GM19035 (cell line): Measurements from ENCODE around the gene ARHGAP20.
"Not testable (repeated sequence)": the region's sequence is repeated elsewhere in the genome, so short reads cannot be mapped to it uniquely, and the experiment has no call there.

Experiments
- ATAC-seq: cut with Tn5 transposase; IDR thresholded peaks from one replicate; pipeline ENCODE4 v1.9.1; 2021; ENCODE audit not compliant: unreplicated experiment

ARHGAP20 gene

GRCh38 chr11:110619366-110619765 is 92.9 kb downstream of the ARHGAP20 start:
- ATAC-seq = not testable (repeated sequence)

GRCh38 chr11:110614031-110614430 is 98.2 kb downstream of the ARHGAP20 start:
- no peak for ATAC-seq

GRCh38 chr11:110613197-110613918 is 98.9 kb downstream of the ARHGAP20 start:
- ATAC-seq = no peak

- no peak for ATAC-seq
Measured at GRCh38 chr11:110606415-110606814, 105.8 kb downstream of the ARHGAP20 start.

- ATAC-seq = no peak
Measured at GRCh38 chr11:110601936-110602335, 110.3 kb downstream of the ARHGAP20 start.

GRCh38 chr11:110600322-110600721 is 111.9 kb downstream of the ARHGAP20 start:
- no peak for ATAC-seq

GRCh38 chr11:110599207-110599606 is 113.0 kb downstream of the ARHGAP20 start:
- no peak for ATAC-seq

GRCh38 chr11:110598725-110599124 is 113.5 kb downstream of the ARHGAP20 start:
- no peak for ATAC-seq

GRCh38 chr11:110587972-110588371 is 124.3 kb downstream of the ARHGAP20 start:
- ATAC-seq = no peak

- ATAC-seq = no peak
Measured at GRCh38 chr11:110587129-110587528, 125.1 kb downstream of the ARHGAP20 start.

- no peak for ATAC-seq
Measured at GRCh38 chr11:110584150-110584549, 128.1 kb downstream of the ARHGAP20 start.

- ATAC-seq = no peak
Measured at GRCh38 chr11:110582728-110583432, 129.4 kb downstream of the ARHGAP20 start.

GRCh38 chr11:110580571-110580970 is 131.7 kb downstream of the ARHGAP20 start:
- ATAC-seq = no peak

- ATAC-seq = no peak
Measured at GRCh38 chr11:110573411-110573810, 138.8 kb downstream of the ARHGAP20 start.

- ATAC-seq = no peak
Measured at GRCh38 chr11:110571081-110571720, 141.0 kb downstream of the ARHGAP20 start.

- ATAC-seq = no peak
Measured at GRCh38 chr11:110566577-110566976, 145.7 kb downstream of the ARHGAP20 start.

GRCh38 chr11:110565357-110566336 is 146.6 kb downstream of the ARHGAP20 start:
- ATAC-seq = no peak

GRCh38 chr11:110564676-110565356 is 147.4 kb downstream of the ARHGAP20 start:
- ATAC-seq = no peak

GRCh38 chr11:110544779-110545178 is 167.5 kb downstream of the ARHGAP20 start:
- ATAC-seq = no peak

- no peak for ATAC-seq
Measured at GRCh38 chr11:110538154-110538553, 174.1 kb downstream of the ARHGAP20 start.
